OCI-LY3 (cell line): Measurements from ENCODE around the gene TRRAP.

Source experiments
- H2AFZ ChIP-seq: fragments of 200-600, 300-600 bp; shearing (Covaris generic); 2 replicates; pipeline ENCODE4 v1.6.0; 2014; ENCODE audit warnings: antibody characterized with exemption, low read depth, low read length
- H3K27ac ChIP-seq: fragments of 200-600, 300-600 bp; sonication (generic); 2 replicates; pipeline ENCODE4 v1.5.1; 2014; ENCODE audit warnings: mild to moderate bottlenecking, low read length, moderate library complexity, mixed read lengths
- H3K27me3 ChIP-seq: fragments of 200-600, 300-600 bp; sonication (generic); 2 replicates; pipeline ENCODE4 v1.6.1; 2014; ENCODE audit warnings: low read depth, low read length, mixed read lengths
- H3K36me3 ChIP-seq: fragments of 200-600, 300-600 bp; sonication (generic); replicated peaks from 2 replicates; pipeline ENCODE3; 2014; ENCODE audit warnings: low read depth, low read length, mixed read lengths
- H3K4me1 ChIP-seq: fragments of 300-600, 200-600 bp; sonication (generic); 2 replicates; pipeline ENCODE4 v1.6.1; 2014; ENCODE audit warnings: low read length, mixed read lengths
- H3K4me2 ChIP-seq: fragments of 200-600, 300-600 bp; sonication (generic); 2 replicates; pipeline ENCODE4 v1.6.1; 2014; ENCODE audit warnings: low read length, mixed read lengths
- H3K4me3 ChIP-seq: fragments of 300-600, 200-600 bp; sonication (generic); 2 replicates; pipeline ENCODE4 v1.5.1; 2014; ENCODE audit warnings: antibody characterized with exemption, mild to moderate bottlenecking, low read length, moderate library complexity
- H3K79me2 ChIP-seq: fragments of 300-600, 200-600 bp; shearing (Covaris generic); 2 replicates; pipeline ENCODE4 v1.6.1; 2014; ENCODE audit warnings: mild to moderate bottlenecking, low read length, mixed read lengths
- H3K9ac ChIP-seq: fragments of 300-600, 200-600 bp; shearing (Covaris generic); 2 replicates; pipeline ENCODE4 v1.6.0; 2014; ENCODE audit warnings: mild to moderate bottlenecking, low read length, moderate library complexity
- H3K9me3 ChIP-seq: fragments of 200-600, 300-600 bp; shearing (Covaris generic); 2 replicates; pipeline ENCODE4 v1.6.1; 2014; ENCODE audit warnings: low read length, mixed read lengths; ENCODE audit not compliant: insufficient read depth
- H4K20me1 ChIP-seq: fragments of 200-600, 300-600 bp; sonication (generic); 2 replicates; pipeline ENCODE4 v1.6.1; 2016; ENCODE audit warnings: low read length, mixed read lengths; ENCODE audit not compliant: insufficient read depth
- EZH2phosphoT487 ChIP-seq: fragments of 200-600 bp; shearing (Covaris generic); IDR thresholded peaks from 2 replicates; pipeline ENCODE4 v1.6.1; 2018; ENCODE audit warnings: antibody characterized with exemption, mixed run types, low read depth
- TF ChIP-seq, protein P1 (sequence below): fragments of 200-600, 300-600 bp; sonication (generic); IDR thresholded peaks from 2 replicates; pipeline ENCODE4 v1.5.1; 2014; ENCODE audit warnings: antibody characterized with exemption, low read length, low read depth

Gene TRRAP

DNA sequence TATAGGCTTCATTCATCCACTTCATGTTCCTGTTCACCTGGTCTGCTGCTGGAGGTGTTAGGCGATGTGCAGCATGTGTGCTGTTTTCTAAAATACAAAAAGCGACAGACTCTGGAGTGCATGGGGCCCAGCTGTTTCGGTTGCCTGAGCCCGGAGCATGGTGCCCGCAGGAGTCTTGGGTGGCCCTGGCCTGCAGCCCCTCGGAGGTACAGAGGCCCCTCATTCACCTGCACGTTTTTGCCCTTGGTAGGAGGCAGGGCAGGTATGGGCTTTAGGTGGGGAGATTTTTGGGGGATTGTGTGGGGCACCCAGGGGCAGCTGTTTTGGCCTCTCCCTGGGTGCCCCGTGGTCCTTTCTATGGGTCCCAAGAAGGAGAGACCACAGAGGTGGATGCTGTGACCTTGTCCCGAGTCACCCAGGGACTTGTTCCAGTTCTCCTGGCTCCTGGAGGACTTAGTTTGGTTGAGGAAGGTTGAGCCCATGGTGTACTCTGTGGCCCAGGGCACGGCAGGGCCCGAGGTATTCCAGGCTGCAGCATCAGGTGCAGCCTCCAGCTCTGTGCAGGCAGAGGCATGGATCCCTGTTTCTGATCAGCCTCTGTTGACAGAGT lies 130.7 kb downstream of the TRRAP start:
- Histone ChIP-seq H3K9ac (no peak overlapping the region), H3K27me3 (no peaks in the 10 kb centered on the region), H3K79me2 (no peaks in the 10 kb centered on the region), H3K36me3 (peaks cover 71% of the 10 kb centered on the region), H3K9me3 (no peaks in the 10 kb centered on the region), H3K4me2 (no peak overlapping the region), H2AFZ (no peak overlapping the region), H3K4me3 (no peak overlapping the region), H4K20me1 (peaks cover 4% of the 10 kb centered on the region), H3K27ac (no peak overlapping the region), H3K4me1 (peaks cover 12% of the 10 kb centered on the region)
- TF ChIP-seq, protein P1, sequence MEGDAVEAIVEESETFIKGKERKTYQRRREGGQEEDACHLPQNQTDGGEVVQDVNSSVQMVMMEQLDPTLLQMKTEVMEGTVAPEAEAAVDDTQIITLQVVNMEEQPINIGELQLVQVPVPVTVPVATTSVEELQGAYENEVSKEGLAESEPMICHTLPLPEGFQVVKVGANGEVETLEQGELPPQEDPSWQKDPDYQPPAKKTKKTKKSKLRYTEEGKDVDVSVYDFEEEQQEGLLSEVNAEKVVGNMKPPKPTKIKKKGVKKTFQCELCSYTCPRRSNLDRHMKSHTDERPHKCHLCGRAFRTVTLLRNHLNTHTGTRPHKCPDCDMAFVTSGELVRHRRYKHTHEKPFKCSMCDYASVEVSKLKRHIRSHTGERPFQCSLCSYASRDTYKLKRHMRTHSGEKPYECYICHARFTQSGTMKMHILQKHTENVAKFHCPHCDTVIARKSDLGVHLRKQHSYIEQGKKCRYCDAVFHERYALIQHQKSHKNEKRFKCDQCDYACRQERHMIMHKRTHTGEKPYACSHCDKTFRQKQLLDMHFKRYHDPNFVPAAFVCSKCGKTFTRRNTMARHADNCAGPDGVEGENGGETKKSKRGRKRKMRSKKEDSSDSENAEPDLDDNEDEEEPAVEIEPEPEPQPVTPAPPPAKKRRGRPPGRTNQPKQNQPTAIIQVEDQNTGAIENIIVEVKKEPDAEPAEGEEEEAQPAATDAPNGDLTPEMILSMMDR: no peak
- no peak for TF ChIP-seq EZH2phosphoT487

DNA sequence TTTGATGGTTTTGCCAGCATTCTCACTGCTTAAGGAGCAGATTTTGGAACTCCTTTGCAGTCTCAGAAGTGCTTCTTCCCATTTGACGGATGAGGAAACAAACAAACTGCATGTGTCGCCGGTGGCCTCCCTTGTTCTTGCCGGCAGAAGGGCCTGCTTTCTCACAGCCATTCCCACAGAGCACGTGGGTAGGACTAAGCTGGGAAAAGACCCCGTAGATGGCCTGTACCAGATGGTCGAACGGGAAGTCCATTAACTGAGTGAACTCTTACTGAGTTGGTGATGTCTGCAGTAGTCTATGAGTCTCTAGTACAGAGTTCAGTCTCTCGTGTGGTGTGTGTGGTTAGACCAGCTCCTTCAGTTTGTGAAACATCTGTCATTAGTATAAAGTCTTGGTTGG lies 131.9 kb downstream of the TRRAP start:
- no peaks in the 10 kb centered on the region for H3K27me3 ChIP-seq
- no peak overlapping the region for H3K4me3 ChIP-seq
- H3K36me3 ChIP-seq: peaks cover 63% of the 10 kb centered on the region
- no peak overlapping the region for H3K27ac ChIP-seq
- peaks cover 2% of the 10 kb centered on the region for H4K20me1 ChIP-seq
- H3K9ac ChIP-seq: no peak overlapping the region
- H3K4me2 ChIP-seq: no peak overlapping the region
- H3K4me1 ChIP-seq: peaks cover 10% of the 10 kb centered on the region
- no peaks in the 10 kb centered on the region for H3K79me2 ChIP-seq
- TF ChIP-seq EZH2phosphoT487: no peak
- TF ChIP-seq, protein P1: no peak
- no peaks in the 10 kb centered on the region for H3K9me3 ChIP-seq
- no peak overlapping the region for H2AFZ ChIP-seq

DNA sequence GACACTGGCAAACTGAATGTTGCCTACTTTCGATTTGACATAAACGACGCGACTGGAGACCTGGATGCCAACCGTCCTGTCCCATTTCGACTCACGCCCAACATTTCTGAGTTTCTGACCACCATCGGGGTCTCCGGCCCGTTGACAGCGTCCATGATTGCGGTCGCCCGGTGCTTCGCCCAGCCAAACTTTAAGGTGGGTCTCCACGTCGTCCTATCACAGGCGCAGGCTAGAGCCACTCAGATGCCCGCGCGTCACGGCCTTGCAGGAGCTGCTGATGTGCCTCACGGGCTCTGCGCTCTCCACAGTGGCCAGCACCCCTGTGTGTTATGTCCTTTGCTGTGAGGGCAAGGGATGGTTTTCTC lies 133.0 kb downstream of the TRRAP start:
- Histone ChIP-seq H4K20me1 (no peaks in the 10 kb centered on the region), H2AFZ (no peak overlapping the region), H3K27me3 (no peaks in the 10 kb centered on the region), H3K4me3 (no peak overlapping the region), H3K4me1 (peaks cover 2% of the 10 kb centered on the region), H3K27ac (no peak overlapping the region), H3K4me2 (no peak overlapping the region), H3K36me3 (peaks cover 63% of the 10 kb centered on the region), H3K9me3 (no peaks in the 10 kb centered on the region), H3K79me2 (no peaks in the 10 kb centered on the region), H3K9ac (no peak overlapping the region)
- TF ChIP-seq, protein P1: no peak
- TF ChIP-seq EZH2phosphoT487: no peak

DNA sequence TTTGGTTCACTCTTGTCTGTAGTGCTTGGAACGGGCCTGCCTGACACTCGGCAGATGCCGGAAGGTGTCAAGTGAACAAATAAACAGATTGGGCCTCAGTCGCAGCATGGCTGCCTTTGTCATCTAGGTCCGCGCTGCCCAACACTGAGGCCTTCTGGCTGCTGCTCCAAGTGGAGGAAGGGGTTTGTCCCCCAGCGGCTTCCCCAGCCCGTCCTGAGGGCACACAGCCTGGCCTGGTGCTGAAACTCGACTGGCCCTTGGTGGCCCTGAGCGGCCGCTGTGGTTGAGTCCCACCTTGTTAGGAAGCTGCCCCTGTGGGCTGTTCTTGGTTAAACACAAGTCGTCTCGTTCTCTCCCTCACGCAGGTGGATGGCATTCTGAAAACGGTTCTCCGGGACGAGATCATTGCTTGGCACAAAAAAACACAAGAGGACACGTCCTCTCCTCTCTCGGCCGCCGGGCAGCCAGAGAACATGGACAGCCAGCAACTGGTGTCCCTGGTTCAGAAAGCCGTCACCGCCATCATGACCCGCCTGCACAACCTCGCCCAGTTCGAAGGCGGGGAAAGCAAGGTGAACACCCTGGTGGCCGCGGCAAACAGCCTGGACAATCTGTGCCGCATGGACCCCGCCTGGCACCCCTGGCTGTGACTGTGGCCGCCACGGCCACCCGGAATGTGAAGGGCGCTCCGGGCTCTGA lies 133.5 kb downstream of the TRRAP start:
- H3K36me3 ChIP-seq: peaks cover 63% of the 10 kb centered on the region
- no peak overlapping the region for H3K27ac ChIP-seq
- H3K4me2 ChIP-seq: no peak overlapping the region
- H2AFZ ChIP-seq: no peak overlapping the region
- no peak overlapping the region for H3K4me3 ChIP-seq
- no peak overlapping the region for H3K9ac ChIP-seq
- TF ChIP-seq, protein P1: no peak
- no peak for TF ChIP-seq EZH2phosphoT487
- no peaks in the 10 kb centered on the region for H4K20me1 ChIP-seq
- no peaks in the 10 kb centered on the region for H3K27me3 ChIP-seq
- H3K79me2 ChIP-seq: peaks cover 2% of the 10 kb centered on the region; the same call in 1 of the 2 replicates
- H3K4me1 ChIP-seq: peaks cover 7% of the 10 kb centered on the region
- H3K9me3 ChIP-seq: no peaks in the 10 kb centered on the region
